Measurements from ENCODE around the gene BAAT.

BAAT gene

GRCh38 chr9:101311758-101312420, 72.9 kb downstream of the BAAT start:
- peak; percentile 80 for DNase-seq

GRCh38 chr9:101311191-101311590, 73.6 kb downstream of the BAAT start:
- DNase-seq, result no peak

Data from fibroblast of upper back skin (primary cell).